Measurements from ENCODE around the gene TLE4.

DNA sequence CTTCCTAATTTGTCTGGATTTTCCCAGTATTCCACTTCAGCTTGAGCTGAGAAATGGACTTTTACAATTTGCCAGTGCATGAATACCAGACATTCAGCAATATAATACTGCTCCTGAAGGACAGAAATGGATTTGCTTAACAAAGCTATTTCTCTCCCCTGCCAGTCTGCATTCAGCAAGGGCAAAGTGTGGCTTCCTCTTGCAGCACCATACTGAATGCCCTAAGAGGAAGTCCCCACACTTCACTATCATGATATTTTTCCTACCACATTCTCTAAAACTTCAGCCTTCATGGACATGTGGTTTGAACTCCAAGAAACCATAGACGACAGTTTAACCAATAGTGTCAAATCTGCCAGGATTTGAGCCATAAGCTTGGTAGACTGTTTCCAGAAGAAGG is 19.8 kb upstream of the TLE4 start:
- TF ChIP-seq, protein P1, sequence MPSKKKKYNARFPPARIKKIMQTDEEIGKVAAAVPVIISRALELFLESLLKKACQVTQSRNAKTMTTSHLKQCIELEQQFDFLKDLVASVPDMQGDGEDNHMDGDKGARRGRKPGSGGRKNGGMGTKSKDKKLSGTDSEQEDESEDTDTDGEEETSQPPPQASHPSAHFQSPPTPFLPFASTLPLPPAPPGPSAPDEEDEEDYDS (CRISPR knock-in tag; IDR thresholded peaks at IDR 0.05): no peak
- no peak for TF ChIP-seq RBM22 (optimal IDR thresholded peaks at IDR 0.05; ENCODE audit: low read length)
- TF ChIP-seq NR3C1 (CRISPR knock-in tag; IDR thresholded peaks at IDR 0.05): no peak
- TF ChIP-seq SP2 (CRISPR knock-in tag; IDR thresholded peaks at IDR 0.05): no peak

All from HepG2 (cell line).